ENCODE results near the gene SLC34A1. TPM values are rescaled to one million over a fixed set of nuclear protein-coding genes. Genes with fewer than 3 reads are reported as not detected.

SLC34A1 gene
- total and polyA plus RNA-seq, 2 experiments from 2014 or later, result not detected

- peaks cover 34% of the 10 kb centered on the region for H3K36me3 ChIP-seq
- H3K4me3 ChIP-seq, result no peak overlapping the region
- H3K27me3 ChIP-seq, result no peaks in the 10 kb centered on the region
- TF ChIP-seq CTCF (IDR thresholded peaks at IDR 0.05; ENCODE audit: low read depth, low read length), result no peak
- H3K9me3 ChIP-seq (ENCODE audit: low read depth), result no peaks in the 10 kb centered on the region
- no peaks in the 10 kb centered on the region for H3K4me1 ChIP-seq (ENCODE audit: low read depth)
- no peak for DNase-seq (ENCODE audit: low read depth in 1 of 2, low spot score in 1 of 2)
- no peak overlapping the region for H3K27ac ChIP-seq
Observed at GRCh38 chr5:177430972-177431316, 46.7 kb downstream of the SLC34A1 start.

- DNase-seq (ENCODE audit: low read depth in 1 of 2, low spot score in 1 of 2), result no peak
- no peak overlapping the region for H3K27ac ChIP-seq
- no peak overlapping the region for H3K4me3 ChIP-seq
- no peaks in the 10 kb centered on the region for H3K9me3 ChIP-seq (ENCODE audit: low read depth)
- H3K27me3 ChIP-seq, result no peaks in the 10 kb centered on the region
- TF ChIP-seq CTCF (IDR thresholded peaks at IDR 0.05; ENCODE audit: low read depth, low read length), result no peak
- no peaks in the 10 kb centered on the region for H3K4me1 ChIP-seq (ENCODE audit: low read depth)
- H3K36me3 ChIP-seq, result peaks cover 39% of the 10 kb centered on the region
Observed at GRCh38 chr5:177431317-177432142, 47.3 kb downstream of the SLC34A1 start.

- Histone ChIP-seq H3K9me3 (ENCODE audit: low read depth) (no peaks in the 10 kb centered on the region), H3K4me1 (ENCODE audit: low read depth) (no peaks in the 10 kb centered on the region), H3K27ac (no peak overlapping the region), H3K36me3 (peaks cover 39% of the 10 kb centered on the region), H3K4me3 (no peak overlapping the region), H3K27me3 (no peaks in the 10 kb centered on the region)
- no peak for TF ChIP-seq CTCF (IDR thresholded peaks at IDR 0.05; ENCODE audit: low read depth, low read length)
- no peak for DNase-seq (ENCODE audit: low read depth in 1 of 2, low spot score in 1 of 2)
Observed at GRCh38 chr5:177432143-177432838, 48.1 kb downstream of the SLC34A1 start.

GRCh38 chr5:177432839-177433657, 48.8 kb downstream of the SLC34A1 start:
- no peak for DNase-seq (ENCODE audit: low read depth in 1 of 2, low spot score in 1 of 2)
- Histone ChIP-seq H3K4me1 (ENCODE audit: low read depth) (no peaks in the 10 kb centered on the region), H3K27ac (no peak overlapping the region), H3K36me3 (peaks cover 39% of the 10 kb centered on the region), H3K9me3 (ENCODE audit: low read depth) (no peaks in the 10 kb centered on the region), H3K27me3 (no peaks in the 10 kb centered on the region), H3K4me3 (no peak overlapping the region)
- TF ChIP-seq CTCF (IDR thresholded peaks at IDR 0.05; ENCODE audit: low read depth, low read length), result no peak

- peaks cover 39% of the 10 kb centered on the region for H3K36me3 ChIP-seq
- no peak overlapping the region for H3K4me3 ChIP-seq
- no peaks in the 10 kb centered on the region for H3K9me3 ChIP-seq (ENCODE audit: low read depth)
- H3K27me3 ChIP-seq, result no peaks in the 10 kb centered on the region
- no peak for TF ChIP-seq CTCF (IDR thresholded peaks at IDR 0.05; ENCODE audit: low read depth, low read length)
- no peaks in the 10 kb centered on the region for H3K4me1 ChIP-seq (ENCODE audit: low read depth)
- H3K27ac ChIP-seq, result no peak overlapping the region
- DNase-seq (ENCODE audit: low read depth in 1 of 2, low spot score in 1 of 2), result no peak
Observed at GRCh38 chr5:177433658-177434217, 49.5 kb downstream of the SLC34A1 start.
